Neuronal stem cell (in vitro differentiated cells): ENCODE data around the gene ACYP2.

Experiments
- DNase-seq: peaks from one replicate; pipeline ENCODE4 v3.0.0-alpha.2; 2013; ENCODE audit warnings: low spot score
- H2AFZ ChIP-seq: one replicate; pipeline ENCODE4 v1.6.1; 2013; ENCODE audit warnings: mild to moderate bottlenecking, low read length, inconsistent platforms
- H2AK5ac ChIP-seq: 2 replicates; pipeline ENCODE4 v1.6.1; 2013; ENCODE audit warnings: low read depth, mild to moderate bottlenecking, inconsistent platforms, low read length, moderate library complexity, mixed read lengths
- H2BK120ac ChIP-seq: 2 replicates; pipeline ENCODE4 v1.6.1; 2013; ENCODE audit warnings: low read depth, mild to moderate bottlenecking, inconsistent platforms, low read length, moderate library complexity, mixed read lengths
- H2BK12ac ChIP-seq: one replicate; pipeline ENCODE4 v1.6.1; 2013; ENCODE audit warnings: low read length, inconsistent platforms
- H2BK15ac ChIP-seq: 2 replicates; pipeline ENCODE4 v1.6.1; 2013; ENCODE audit warnings: mild to moderate bottlenecking, low read length, inconsistent platforms, mixed read lengths
- H2BK5ac ChIP-seq: one replicate; pipeline ENCODE4 v1.6.1; 2013; ENCODE audit warnings: inconsistent platforms, mild to moderate bottlenecking, low read length, moderate library complexity
- H3K14ac ChIP-seq: one replicate; pipeline ENCODE4 v1.6.1; 2013; ENCODE audit warnings: low read length, inconsistent platforms
- H3K18ac ChIP-seq: 2 replicates; pipeline ENCODE4 v1.6.1; 2013; ENCODE audit warnings: low read length, inconsistent platforms
- H3K23ac ChIP-seq: 2 replicates; pipeline ENCODE4 v1.6.1; 2013; ENCODE audit warnings: low read depth, mild to moderate bottlenecking, mixed read lengths, low read length, inconsistent platforms; ENCODE audit not compliant: poor library complexity
- H3K27ac ChIP-seq: replicated peaks from 3 replicates; pipeline ENCODE4 v1.5.1; 2013; ENCODE audit warnings: low read length, inconsistent platforms
- H3K27me3 ChIP-seq, 3 experiments: 2 replicates each; pipeline ENCODE4 v1.6.1; 2013; ENCODE audit warnings: low read length in 3 of 3, mild to moderate bottlenecking in 2 of 3, inconsistent platforms in 1 of 3, low read depth in 1 of 3, mixed read lengths in 1 of 3, moderate library complexity in 1 of 3; ENCODE audit not compliant: control insufficient read depth in 3 of 3, insufficient read depth in 3 of 3
- H3K36me3 ChIP-seq, 2 donors: replicated peaks in 1 of 2; 2 replicates each; pipeline ENCODE4 v1.6.1; 2013; ENCODE audit warnings: low read length in 2 of 2; ENCODE audit not compliant: control insufficient read depth in 2 of 2, insufficient read depth in 2 of 2
- H3K4ac ChIP-seq: 2 replicates; pipeline ENCODE4 v1.6.1; 2013; ENCODE audit warnings: inconsistent platforms, mild to moderate bottlenecking, low read length, moderate library complexity
- H3K4me1 ChIP-seq, 2 donors: 1 replicate in 1 of 2; 2 replicates in 1 of 2; pipeline ENCODE4 v1.6.1; 2013; ENCODE audit warnings: low read length in 2 of 2, low read depth in 1 of 2; ENCODE audit not compliant: control insufficient read depth in 2 of 2, insufficient read depth in 1 of 2
- H3K4me2 ChIP-seq: one replicate; pipeline ENCODE4 v1.6.1; 2013; ENCODE audit warnings: mild to moderate bottlenecking, low read length, inconsistent platforms; ENCODE audit not compliant: insufficient read depth, poor library complexity, severe bottlenecking
- H3K4me3 ChIP-seq, 2 donors: 2 replicates each; pipeline ENCODE4 v1.5.1; 2013; ENCODE audit warnings: low read length in 2 of 2, mild to moderate bottlenecking in 2 of 2, inconsistent platforms in 1 of 2, moderate library complexity in 1 of 2
- H3K79me1 ChIP-seq: one replicate; pipeline ENCODE4 v1.6.1; 2013; ENCODE audit warnings: low read depth, mild to moderate bottlenecking, inconsistent platforms, low read length, moderate library complexity
- H3K9ac ChIP-seq: one replicate; pipeline ENCODE4 v1.6.1; 2013; ENCODE audit warnings: mild to moderate bottlenecking, low read depth, low read length, inconsistent platforms; ENCODE audit not compliant: poor library complexity
- H3K9me3 ChIP-seq, 2 donors: replicated peaks in 1 of 2; 2 replicates each; pipeline versions ENCODE3 to v1.6.1; 2013; ENCODE audit warnings: low read length in 2 of 2, mild to moderate bottlenecking in 2 of 2, inconsistent platforms in 1 of 2, low read depth in 1 of 2, mixed read lengths in 1 of 2, moderate library complexity in 1 of 2; ENCODE audit not compliant: control insufficient read depth in 2 of 2, insufficient read depth in 1 of 2
- H4K8ac ChIP-seq: one replicate; pipeline ENCODE4 v1.6.1; 2013; ENCODE audit warnings: low read depth, mild to moderate bottlenecking, inconsistent platforms, low read length, moderate library complexity
- H4K91ac ChIP-seq: one replicate; pipeline ENCODE4 v1.6.1; 2013; ENCODE audit warnings: low read length, low read depth, mild to moderate bottlenecking, inconsistent platforms; ENCODE audit not compliant: poor library complexity
- WGBS, 2 donors: extraction: QIAGEN DNeasy Blood & Tissue Kit; methylation state at CpG; one replicate each; pipeline ENCODE4 v1.1.7; 2013; ENCODE audit warnings: missing lambda C conversion rate in 2 of 2, mixed read lengths in 1 of 2; ENCODE audit not compliant: insufficient read length in 2 of 2, insufficient replicate concordance in 1 of 2; ENCODE audit errors: extremely low coverage in 2 of 2; 5-methylcytosine and 5-hydroxymethylcytosine counted together

ACYP2 gene

GRCh38 chr2:54212456-54212855 is 97.0 kb downstream of the ACYP2 start:
- Histone ChIP-seq H3K4me2 (no peak overlapping the region), H2BK120ac (no peak overlapping the region), H3K79me1 (no peaks in the 10 kb centered on the region), H3K18ac (no peak overlapping the region), H3K4ac (no peak overlapping the region), H2BK5ac (no peak overlapping the region), H3K27me3 (no peaks in the 10 kb centered on the region), H3K27ac (no peak overlapping the region), H3K4me1 (peaks cover 2% of the 10 kb centered on the region in 2 donors), H2BK12ac (no peak overlapping the region), H2BK15ac (no peak overlapping the region), H4K91ac (no peak overlapping the region), H3K36me3 (no peaks in the 10 kb centered on the region), H3K14ac (no peak overlapping the region), H2AK5ac (no peak overlapping the region), H3K4me3 (no peak overlapping the region), H4K8ac (no peak overlapping the region), H3K23ac (no peak overlapping the region), H3K9me3 (no peaks in the 10 kb centered on the region), H2AFZ (no peak overlapping the region), H3K9ac (no peak overlapping the region)
- no peak for DNase-seq
- no CpG with 5 or more reads among the region's 1 CpG for WGBS, 2 donors

DNA sequence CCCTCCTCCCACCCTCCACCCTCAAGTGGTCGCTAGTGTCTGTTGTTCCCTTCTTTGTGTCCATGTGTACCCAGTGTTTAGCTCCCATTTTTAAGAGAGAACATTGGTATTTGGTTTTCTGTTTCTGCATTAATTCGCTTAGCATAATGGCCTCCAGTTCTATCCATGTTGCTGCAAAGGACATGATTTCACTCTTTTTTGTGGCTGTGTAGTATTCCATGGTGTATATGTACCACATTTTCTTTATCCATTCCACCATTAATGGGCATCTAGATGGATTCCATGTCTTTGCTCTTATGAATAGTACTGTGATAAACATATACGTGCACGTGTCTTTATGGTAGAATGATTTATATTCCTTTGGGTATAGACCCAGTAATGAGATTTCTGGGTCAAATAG is 97.7 kb downstream of the ACYP2 start:
- Histone ChIP-seq H3K4ac (no peak overlapping the region), H3K18ac (no peak overlapping the region), H3K23ac (no peak overlapping the region), H3K9ac (no peak overlapping the region), H3K27me3 (no peaks in the 10 kb centered on the region), H3K79me1 (no peaks in the 10 kb centered on the region), H3K4me2 (no peak overlapping the region), H4K91ac (no peak overlapping the region), H3K27ac (no peak overlapping the region), H2AFZ (no peak overlapping the region), H2BK120ac (no peak overlapping the region), H3K4me1 (peaks cover 0 to 2% of the 10 kb centered on the region in 2 donors), H3K9me3 (no peaks in the 10 kb centered on the region), H2BK12ac (no peak overlapping the region), H2BK5ac (no peak overlapping the region), H2AK5ac (no peak overlapping the region), H2BK15ac (no peak overlapping the region), H3K14ac (no peak overlapping the region), H4K8ac (no peak overlapping the region), H3K4me3 (no peak overlapping the region), H3K36me3 (no peaks in the 10 kb centered on the region)
- WGBS, 2 donors, result no CpG with 5 or more reads among the region's 4 CpGs
- DNase-seq, result no peak

DNA sequence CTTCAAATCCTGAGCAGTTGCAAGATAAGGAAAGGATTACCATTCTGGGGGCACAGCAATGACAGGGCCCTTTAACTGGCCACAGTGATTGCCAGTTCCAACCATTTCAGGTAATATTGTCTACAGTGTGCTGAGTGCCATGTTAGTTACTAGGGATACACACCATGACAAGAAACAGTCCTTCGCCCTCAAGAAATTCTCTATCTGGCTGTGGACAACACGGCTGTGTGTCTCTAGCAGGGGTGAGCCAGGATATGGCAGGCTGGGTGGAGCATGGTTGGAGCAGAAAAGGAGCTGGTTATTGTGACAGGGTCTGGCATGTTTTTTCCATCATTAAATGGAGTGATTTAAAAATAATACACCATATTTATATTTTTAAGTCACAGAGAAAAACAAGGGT is 109.6 kb downstream of the ACYP2 start:
- no peak overlapping the region for H2AFZ ChIP-seq
- H3K23ac ChIP-seq, result no peak overlapping the region
- H3K18ac ChIP-seq, result no peak overlapping the region
- H3K14ac ChIP-seq, result no peak overlapping the region
- H3K27me3 ChIP-seq, result no peaks in the 10 kb centered on the region
- no peaks in the 10 kb centered on the region for H3K36me3 ChIP-seq
- no peak overlapping the region for H2BK120ac ChIP-seq
- no peaks in the 10 kb centered on the region for H3K79me1 ChIP-seq
- no peak overlapping the region for H3K9ac ChIP-seq
- H2BK15ac ChIP-seq, result no peak overlapping the region
- no peaks in the 10 kb centered on the region for H3K9me3 ChIP-seq
- no peak overlapping the region for H3K27ac ChIP-seq
- H2BK12ac ChIP-seq, result no peak overlapping the region
- no CpG with 5 or more reads among the region's 2 CpGs for WGBS, 2 donors
- no peak overlapping the region for H4K8ac ChIP-seq
- H3K4me3 ChIP-seq, result no peak overlapping the region
- H4K91ac ChIP-seq, result no peak overlapping the region
- H2AK5ac ChIP-seq, result no peak overlapping the region
- no peak overlapping the region for H3K4me2 ChIP-seq
- H2BK5ac ChIP-seq, result no peak overlapping the region
- H3K4ac ChIP-seq, result no peak overlapping the region
- H3K4me1 ChIP-seq, result no peaks in the 10 kb centered on the region
- no peak for DNase-seq

- no peak for DNase-seq
- Histone ChIP-seq H3K36me3 (no peaks in the 10 kb centered on the region), H3K79me1 (no peaks in the 10 kb centered on the region), H3K18ac (no peak overlapping the region), H2BK5ac (no peak overlapping the region), H3K9me3 (no peaks in the 10 kb centered on the region), H4K8ac (no peak overlapping the region), H2BK15ac (no peak overlapping the region), H3K27me3 (no peaks in the 10 kb centered on the region), H3K4me2 (no peak overlapping the region), H2AK5ac (no peak overlapping the region), H2BK12ac (no peak overlapping the region), H3K4me1 (no peaks in the 10 kb centered on the region), H2BK120ac (no peak overlapping the region), H2AFZ (peak overlapping the region; percentile 31), H3K14ac (no peak overlapping the region), H3K27ac (no peak overlapping the region), H3K4ac (no peak overlapping the region), H4K91ac (no peak overlapping the region), H3K4me3 (no peak overlapping the region), H3K9ac (no peak overlapping the region), H3K23ac (no peak overlapping the region)
- WGBS, 2 donors, result no CpG with 5 or more reads among the region's 2 CpGs
These were observed 110.8 kb downstream of the ACYP2 start for GRCh38 chr2:54226260-54226659.
